HG02642 (cell line): ENCODE measurements around the gene TEX30.
A peak's percentile ranks its signal among the peaks of the same experiment; 100 is the strongest.

Experiments used
- ATAC-seq: cut with Tn5 transposase; IDR thresholded peaks from one replicate; pipeline ENCODE4 v1.9.1; 2021; ENCODE audit warnings: mild to moderate bottlenecking; ENCODE audit not compliant: unreplicated experiment, poor library complexity

The TEX30 gene

GRCh38 chr13:102773441-102774213, at the start of gene TEX30:
Gene TEX30, minus strand, starts transcription at chr13:102773786. Its CDS starts 3,760 bp downstream, at chr13:102770026.
- ATAC-seq: peak; percentile 93

DNA sequence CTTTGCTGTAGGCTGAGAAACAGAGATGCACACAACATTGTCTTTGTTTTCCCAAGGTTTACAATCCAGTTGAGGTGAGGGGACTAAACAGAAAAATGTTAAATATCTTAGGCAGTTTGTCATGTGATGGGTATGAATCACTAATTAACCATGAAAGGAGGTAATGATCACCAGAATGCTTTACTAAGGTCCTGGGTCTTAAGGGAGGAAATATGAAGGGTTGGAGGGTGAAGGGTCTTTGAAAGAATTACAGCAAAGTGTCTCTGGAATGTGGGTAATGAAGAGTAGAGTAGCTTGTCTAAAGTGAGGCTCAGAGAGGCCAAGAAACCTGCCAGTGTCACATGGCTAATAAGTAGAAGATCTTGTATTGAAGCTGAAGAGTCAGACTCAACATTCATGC, 44.3 kb upstream of the TEX30 start:
- no peak for ATAC-seq

DNA sequence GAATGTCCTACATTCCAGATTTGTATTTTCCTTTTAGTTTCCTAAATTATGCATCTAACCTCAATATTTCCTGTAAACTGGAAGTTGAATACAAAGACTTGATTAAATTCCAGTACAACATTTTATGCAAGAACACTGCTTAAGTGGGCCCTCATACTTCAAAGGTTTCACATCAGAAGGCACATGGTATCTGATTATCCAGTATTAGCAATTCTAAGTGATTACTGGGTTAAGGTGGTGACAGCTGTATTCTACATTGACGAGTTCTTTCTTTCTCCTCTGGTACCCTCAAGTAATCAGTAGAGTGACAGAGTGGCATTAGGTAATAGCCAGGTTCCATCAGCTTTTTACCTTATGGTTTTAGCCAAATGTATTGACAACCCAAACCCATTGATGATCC, 43.7 kb upstream of the TEX30 start:
- ATAC-seq: no peak

DNA sequence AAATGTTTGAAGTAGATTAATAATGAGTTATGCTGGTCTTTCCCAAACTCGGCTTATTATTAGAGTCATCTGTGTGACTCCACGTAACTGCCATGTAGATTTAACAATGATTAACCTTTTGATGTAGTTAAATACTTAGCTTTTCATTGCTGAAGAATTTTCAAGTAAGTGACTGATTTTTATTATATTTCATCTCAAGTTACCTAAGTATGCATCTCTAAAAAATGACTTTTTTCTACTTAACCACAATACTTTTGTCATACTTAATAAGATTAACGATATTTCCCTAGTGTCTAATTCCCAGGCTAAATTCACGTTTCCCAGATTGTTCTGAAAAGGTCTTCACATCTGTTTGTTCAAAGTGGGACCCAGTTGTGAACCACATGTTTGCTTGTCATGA, 43.1 kb upstream of the TEX30 start:
- ATAC-seq: no peak

GRCh38 chr13:102815788-102816187, 42.2 kb upstream of the TEX30 start:
- ATAC-seq: no peak

GRCh38 chr13:102814793-102815192, 41.2 kb upstream of the TEX30 start:
- no peak for ATAC-seq

DNA sequence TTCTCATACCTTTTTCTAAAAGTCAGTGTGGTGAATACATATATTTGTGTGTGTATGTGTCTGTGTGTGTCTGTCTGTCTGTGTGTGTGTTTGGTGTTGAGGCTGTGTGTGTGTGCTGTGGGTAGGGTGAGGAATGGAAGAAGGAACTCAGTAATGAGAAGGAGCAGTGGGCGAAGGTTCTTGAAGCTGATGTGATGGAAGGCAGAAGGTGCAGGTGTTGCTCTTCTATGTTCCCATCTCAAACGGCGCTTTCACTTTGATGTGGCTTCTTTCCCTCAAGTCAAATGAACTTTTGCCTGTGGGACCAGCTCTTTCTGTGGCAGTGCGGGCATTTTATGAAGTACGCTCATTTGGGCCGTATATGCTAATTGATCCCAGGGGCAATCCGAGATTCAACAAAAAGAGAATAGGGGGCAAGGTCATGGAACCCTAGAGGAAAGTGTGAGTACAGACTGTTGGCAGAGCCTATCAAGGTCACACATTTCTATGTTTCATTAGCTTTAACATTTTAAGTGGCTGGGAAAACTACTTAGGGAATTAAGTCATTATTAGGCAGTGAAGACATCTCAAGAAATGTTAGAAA, 40.5 kb upstream of the TEX30 start:
- ATAC-seq: no peak

- no peak for ATAC-seq
These were observed 39.2 kb upstream of the TEX30 start for GRCh38 chr13:102812611-102813287.

DNA sequence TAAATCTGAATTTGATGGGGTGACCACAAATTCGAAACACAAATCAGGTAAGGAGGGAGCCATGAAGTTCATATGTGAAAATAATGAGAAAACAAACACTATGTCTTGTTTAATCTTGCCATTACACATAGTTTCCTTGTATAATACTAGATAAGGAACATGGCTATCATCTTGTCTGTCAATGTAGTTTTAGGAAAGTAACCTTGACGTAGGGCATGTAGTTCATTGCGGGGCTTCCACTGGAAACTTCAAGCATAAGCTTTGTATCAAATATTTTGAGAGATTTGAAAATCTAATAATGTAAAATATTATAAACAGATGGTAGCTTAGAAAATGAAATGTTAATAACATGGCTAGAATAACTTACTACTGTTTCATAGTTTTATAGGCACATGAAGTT, 34.1 kb upstream of the TEX30 start:
- no peak for ATAC-seq

DNA sequence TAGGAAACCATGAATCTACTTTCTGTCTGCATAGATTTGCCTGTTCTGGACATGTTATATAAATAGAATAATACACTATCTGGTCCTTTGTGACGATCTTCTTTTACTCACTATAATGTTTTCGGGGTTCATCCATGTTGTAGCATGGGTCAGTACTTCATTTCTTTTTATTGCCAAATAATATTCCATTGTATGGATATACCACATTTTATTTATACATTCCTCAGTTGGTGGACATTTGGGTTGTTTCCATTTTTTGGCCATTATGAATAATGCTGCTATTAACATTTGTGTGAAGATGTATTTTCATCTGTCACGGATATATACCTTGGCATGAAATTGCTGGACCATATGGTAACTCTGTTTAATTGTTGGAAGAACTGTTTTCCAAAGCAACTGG, 32.1 kb upstream of the TEX30 start:
- no peak for ATAC-seq

- peak; percentile 84 for ATAC-seq
These were observed 26.8 kb upstream of the TEX30 start for GRCh38 chr13:102800145-102801041.

DNA sequence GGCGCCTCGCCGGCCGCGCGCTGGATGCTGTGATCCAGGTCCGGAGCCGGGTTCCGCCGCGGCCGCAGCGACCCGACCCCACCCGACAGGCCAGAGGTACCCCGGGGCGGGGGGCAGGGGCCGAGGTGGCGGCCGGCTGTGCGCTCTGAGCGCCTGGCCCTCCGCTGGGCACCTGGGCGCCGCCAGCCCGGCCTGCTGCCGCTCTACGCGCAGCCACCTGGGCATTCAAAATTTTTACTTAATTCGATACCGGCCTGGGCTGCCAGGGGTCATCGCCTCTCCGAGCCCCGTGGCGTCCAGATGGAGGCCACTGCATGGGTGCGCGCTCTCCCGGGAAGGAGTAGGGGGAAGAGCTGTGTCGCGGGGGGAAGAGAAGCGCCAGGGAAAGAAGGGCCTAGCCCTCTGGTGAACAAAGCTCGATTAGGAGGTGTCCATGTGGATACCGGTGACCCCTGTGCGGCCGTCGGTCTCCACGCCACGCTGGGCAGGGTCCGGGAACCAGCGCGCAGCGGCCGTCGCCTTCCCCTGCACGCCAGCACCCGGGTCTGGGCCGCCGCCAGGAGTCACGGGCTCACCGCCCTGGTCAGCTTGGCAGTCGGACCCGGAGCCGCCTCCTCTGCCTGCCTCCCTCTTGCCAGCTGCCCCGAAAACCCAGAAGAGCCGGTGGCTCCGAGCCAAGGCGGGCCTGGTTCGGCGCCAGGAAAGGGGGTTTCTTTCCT, 26.0 kb upstream of the TEX30 start:
- ATAC-seq: peak; percentile 15

DNA sequence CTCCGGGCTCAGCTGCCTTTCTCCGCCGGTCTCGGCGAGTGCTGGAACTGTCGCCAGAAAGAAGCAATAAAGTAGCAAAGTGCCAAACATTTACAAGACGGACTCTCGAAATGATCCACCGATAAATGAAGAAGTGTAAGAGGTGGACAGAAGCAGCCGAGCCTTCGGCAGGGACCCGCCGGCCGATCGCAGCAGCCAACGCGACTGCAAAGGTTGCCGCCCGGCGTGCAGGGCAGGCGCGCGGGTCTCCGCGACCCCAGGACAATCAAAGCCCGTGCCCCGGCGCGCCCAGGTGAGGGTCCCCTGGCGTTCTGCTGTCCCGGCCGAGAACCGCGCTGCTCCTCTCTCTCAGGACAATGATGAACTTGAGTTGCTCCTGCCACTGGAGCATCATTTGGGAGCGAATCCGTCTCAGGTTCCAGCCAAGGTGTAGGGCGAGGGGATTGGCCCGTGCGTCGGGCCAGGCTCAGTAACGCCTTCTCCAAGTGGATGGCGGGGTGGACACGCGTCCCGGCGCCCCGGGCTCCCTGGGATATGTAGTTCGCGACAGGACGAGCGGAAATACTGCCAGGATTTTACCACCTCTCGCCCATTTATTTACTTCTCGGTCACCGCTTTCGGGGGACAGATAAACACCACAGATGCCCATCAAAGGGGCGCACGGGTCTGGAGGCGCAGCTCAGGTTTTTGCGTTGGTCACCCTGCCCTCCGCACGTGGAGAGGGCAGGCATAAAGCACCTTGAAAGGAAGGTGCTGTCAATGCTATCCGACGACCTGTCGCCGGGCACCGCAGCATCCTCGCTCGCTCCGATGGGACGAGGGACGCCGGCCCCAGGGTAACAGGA, 25.2 kb upstream of the TEX30 start, which contains the start of the genes BIVM and POGLUT2:
Gene BIVM (plus strand): TSS at position 539 of the 845 bp plus-strand sequence. CDS start 8,149 bp downstream, outside the sequence.
Gene POGLUT2 (minus strand): TSS at position 396 of the 845 bp plus-strand sequence. CDS start 306 bp downstream, at position 90.
- peak; percentile 83 for ATAC-seq

DNA sequence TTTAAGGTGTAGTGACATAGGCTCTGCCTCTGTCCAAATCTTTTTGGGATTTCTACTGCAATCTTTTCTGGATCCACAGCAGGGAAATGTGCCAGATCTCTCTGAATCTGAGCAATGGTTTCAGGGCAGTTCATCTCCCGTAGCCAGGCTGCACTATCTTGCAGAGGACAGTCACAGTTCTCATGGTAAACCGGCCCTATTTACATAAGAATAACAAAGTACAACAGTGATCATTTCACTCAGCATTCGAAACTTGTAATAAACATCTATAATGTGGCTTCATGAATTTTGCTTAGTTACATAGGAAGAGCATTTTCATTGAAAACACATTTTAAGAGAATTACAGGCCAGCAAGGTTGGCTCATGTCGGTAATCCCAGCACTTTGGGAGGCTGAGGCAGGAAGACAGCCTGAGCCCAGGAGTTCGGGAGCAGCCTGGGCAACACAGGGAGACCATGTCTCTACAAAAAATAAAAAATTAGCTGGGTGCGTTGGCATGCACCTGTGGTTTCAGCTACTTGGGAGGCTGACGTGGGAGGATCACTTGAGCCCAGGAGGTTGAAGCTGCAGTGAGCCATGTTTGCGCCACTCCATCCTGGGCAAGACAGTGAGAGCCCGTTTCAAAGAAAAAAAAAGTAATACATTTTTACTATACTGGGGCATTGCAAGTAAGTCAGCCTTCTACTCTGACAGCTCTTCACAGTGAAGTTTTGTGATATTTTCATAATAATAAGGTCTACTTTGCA, 20.2 kb upstream of the TEX30 start:
- ATAC-seq: no peak

GRCh38 chr13:102792396-102792795, 18.8 kb upstream of the TEX30 start:
- ATAC-seq: no peak

- ATAC-seq: no peak
These were observed 15.1 kb upstream of the TEX30 start for GRCh38 chr13:102788683-102789082.

GRCh38 chr13:102784483-102784882, 10.9 kb upstream of the TEX30 start:
- ATAC-seq: no peak

DNA sequence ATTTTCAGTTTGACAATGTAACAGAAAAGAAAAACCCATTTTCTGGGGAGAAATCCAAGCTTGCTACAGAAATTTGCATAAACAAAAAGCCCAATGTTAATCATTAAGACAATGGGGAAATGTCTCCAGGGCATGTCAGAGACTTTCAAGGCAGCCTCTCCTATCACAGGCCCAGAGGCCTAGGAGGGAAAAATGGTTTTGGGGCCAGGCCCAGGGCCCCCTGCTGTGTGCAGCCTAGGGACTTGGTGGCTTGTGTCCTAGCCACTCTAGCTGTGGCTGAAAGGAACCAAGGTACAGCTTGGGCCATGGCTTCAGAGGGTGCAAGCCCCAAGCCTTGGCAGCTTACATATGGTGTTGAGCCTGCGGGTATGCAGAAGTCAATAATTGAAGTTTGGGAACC, 8.0 kb upstream of the TEX30 start:
- no peak for ATAC-seq
